GM23338 (cell line): Measurements from ENCODE around the gene GSDME.

Source experiments
- EZH2 ChIP-seq: fragments of 200-600 bp; sonication (generic); IDR thresholded peaks from one replicate; pipeline ENCODE4 v1.8.0; 2017; ENCODE audit warnings: antibody characterized with exemption, mild to moderate bottlenecking, low read depth; ENCODE audit not compliant: unreplicated experiment
- TF ChIP-seq, protein P1 (sequence below), 2 experiments: fragments of 200-600 bp in 1 of 2; sonication (generic) in 1 of 2; conservative IDR thresholded peaks; 2 replicates each; pipeline versions ENCODE4 v1.5.1 to v1.6.1; 2016 to 2017; ENCODE audit warnings: antibody characterized with exemption in 2 of 2, low read depth in 2 of 2, mild to moderate bottlenecking in 2 of 2, moderate library complexity in 1 of 2

DNA sequence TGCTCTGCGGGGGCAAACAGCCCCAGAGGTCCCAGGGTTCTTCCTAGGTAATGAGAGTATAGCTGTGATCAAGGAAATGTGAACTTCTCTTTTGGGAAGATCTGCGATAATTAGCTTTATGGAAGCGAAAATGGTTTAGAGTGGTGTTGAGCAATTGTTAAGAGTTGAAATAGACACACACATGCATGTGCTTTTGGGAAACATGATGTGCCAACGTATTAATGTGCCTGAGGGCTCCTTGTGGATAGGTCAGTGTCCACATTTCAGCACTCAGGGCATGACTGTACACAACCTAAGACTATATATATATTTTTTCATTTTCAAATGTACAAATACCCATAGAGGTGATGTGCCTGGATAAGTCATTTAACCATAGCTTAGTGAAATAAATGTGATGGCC is 67.0 kb downstream of the GSDME start:
- TF ChIP-seq, protein P1, sequence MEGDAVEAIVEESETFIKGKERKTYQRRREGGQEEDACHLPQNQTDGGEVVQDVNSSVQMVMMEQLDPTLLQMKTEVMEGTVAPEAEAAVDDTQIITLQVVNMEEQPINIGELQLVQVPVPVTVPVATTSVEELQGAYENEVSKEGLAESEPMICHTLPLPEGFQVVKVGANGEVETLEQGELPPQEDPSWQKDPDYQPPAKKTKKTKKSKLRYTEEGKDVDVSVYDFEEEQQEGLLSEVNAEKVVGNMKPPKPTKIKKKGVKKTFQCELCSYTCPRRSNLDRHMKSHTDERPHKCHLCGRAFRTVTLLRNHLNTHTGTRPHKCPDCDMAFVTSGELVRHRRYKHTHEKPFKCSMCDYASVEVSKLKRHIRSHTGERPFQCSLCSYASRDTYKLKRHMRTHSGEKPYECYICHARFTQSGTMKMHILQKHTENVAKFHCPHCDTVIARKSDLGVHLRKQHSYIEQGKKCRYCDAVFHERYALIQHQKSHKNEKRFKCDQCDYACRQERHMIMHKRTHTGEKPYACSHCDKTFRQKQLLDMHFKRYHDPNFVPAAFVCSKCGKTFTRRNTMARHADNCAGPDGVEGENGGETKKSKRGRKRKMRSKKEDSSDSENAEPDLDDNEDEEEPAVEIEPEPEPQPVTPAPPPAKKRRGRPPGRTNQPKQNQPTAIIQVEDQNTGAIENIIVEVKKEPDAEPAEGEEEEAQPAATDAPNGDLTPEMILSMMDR (conservative IDR thresholded peaks at IDR 0.05; ENCODE audit: low read depth in 2 of 2), result no peak
- no peak for TF ChIP-seq EZH2
